MM.1S (cell line): ENCODE measurements around the gene OR2S2.

ENCODE experiments used
- EZH2 ChIP-seq: fragments of 300-600 bp; sonication (generic); optimal IDR thresholded peaks from 2 replicates; pipeline ENCODE3; 2017; ENCODE audit warnings: low read depth, mild to moderate bottlenecking, antibody characterized with exemption, low read length, mixed read lengths
- EZH2phosphoT487 ChIP-seq: fragments of 300-600 bp; sonication (generic); IDR thresholded peaks from 2 replicates; pipeline ENCODE4 v1.6.1; 2018; ENCODE audit warnings: antibody characterized with exemption, low read length
- TF ChIP-seq, protein P1 (sequence below): fragments of 300-600 bp; sonication (generic); IDR thresholded peaks from 2 replicates; pipeline ENCODE4 v1.5.1; 2016; ENCODE audit warnings: antibody characterized with exemption, low read length, mixed read lengths

- TF ChIP-seq, protein P1, sequence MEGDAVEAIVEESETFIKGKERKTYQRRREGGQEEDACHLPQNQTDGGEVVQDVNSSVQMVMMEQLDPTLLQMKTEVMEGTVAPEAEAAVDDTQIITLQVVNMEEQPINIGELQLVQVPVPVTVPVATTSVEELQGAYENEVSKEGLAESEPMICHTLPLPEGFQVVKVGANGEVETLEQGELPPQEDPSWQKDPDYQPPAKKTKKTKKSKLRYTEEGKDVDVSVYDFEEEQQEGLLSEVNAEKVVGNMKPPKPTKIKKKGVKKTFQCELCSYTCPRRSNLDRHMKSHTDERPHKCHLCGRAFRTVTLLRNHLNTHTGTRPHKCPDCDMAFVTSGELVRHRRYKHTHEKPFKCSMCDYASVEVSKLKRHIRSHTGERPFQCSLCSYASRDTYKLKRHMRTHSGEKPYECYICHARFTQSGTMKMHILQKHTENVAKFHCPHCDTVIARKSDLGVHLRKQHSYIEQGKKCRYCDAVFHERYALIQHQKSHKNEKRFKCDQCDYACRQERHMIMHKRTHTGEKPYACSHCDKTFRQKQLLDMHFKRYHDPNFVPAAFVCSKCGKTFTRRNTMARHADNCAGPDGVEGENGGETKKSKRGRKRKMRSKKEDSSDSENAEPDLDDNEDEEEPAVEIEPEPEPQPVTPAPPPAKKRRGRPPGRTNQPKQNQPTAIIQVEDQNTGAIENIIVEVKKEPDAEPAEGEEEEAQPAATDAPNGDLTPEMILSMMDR, result no peak
- no peak for TF ChIP-seq EZH2
- TF ChIP-seq EZH2phosphoT487, result no peak
Observed at GRCh38 chr9:35972093-35972492, 14.1 kb upstream of the OR2S2 start.
